ENCODE results near the gene DOCK2.

DNA sequence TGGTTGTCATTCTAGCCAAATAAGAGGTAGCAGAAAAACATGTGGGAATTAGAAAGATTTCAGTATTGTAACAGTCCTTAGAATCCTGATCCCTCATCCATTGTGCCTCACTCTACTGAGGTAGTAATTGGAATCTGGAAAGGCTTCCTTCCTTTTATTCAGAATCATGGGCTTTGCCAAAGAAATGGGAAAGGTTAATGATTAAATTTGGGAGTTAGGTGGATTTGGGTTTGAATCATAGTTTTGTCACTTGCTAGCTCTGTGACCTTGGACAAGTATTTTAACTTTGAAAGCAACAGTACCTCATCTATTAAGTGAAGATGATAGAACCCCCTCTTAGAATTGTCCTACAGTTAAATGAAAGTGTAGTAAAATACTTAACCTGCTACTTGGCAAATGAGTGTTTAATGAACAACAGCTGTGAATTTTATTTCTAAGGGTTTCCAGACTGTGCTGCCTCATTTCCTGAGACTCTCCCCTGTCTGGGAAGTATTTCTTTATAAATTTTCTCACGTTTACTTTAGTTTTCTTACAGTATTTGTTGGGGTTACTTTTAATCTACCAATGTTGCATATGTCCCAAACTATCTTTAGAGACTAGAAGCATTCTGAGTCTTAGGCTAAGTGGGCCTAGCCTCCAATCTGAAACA lies 41.8 kb upstream of the DOCK2 start:
- TF ChIP-seq POLR2AphosphoS2 (conservative IDR thresholded peaks at IDR 0.05; ENCODE audit: low read length) (no peak), CEBPB (IDR thresholded peaks at IDR 0.05) (no peak), POLR2A (IDR thresholded peaks at IDR 0.05; ENCODE audit: low read length) (no peak), CBX2 (IDR thresholded peaks at IDR 0.05; ENCODE audit: borderline replicate concordance, low read depth) (no peak), PHF8 (IDR thresholded peaks at IDR 0.05; ENCODE audit: borderline replicate concordance, low read depth) (no peak), ZFP36 (IDR thresholded peaks at IDR 0.05; ENCODE audit: borderline replicate concordance, partially characterized antibody) (no peak), RAD21 (conservative IDR thresholded peaks at IDR 0.05 in 1 of 2, IDR thresholded peaks at IDR 0.05 in 1 of 2) (no peak), EHMT2 (IDR thresholded peaks at IDR 0.05; ENCODE audit: low read depth) (no peak), JUN (IDR thresholded peaks at IDR 0.05) (no peak)
- TF ChIP-seq, protein P1, sequence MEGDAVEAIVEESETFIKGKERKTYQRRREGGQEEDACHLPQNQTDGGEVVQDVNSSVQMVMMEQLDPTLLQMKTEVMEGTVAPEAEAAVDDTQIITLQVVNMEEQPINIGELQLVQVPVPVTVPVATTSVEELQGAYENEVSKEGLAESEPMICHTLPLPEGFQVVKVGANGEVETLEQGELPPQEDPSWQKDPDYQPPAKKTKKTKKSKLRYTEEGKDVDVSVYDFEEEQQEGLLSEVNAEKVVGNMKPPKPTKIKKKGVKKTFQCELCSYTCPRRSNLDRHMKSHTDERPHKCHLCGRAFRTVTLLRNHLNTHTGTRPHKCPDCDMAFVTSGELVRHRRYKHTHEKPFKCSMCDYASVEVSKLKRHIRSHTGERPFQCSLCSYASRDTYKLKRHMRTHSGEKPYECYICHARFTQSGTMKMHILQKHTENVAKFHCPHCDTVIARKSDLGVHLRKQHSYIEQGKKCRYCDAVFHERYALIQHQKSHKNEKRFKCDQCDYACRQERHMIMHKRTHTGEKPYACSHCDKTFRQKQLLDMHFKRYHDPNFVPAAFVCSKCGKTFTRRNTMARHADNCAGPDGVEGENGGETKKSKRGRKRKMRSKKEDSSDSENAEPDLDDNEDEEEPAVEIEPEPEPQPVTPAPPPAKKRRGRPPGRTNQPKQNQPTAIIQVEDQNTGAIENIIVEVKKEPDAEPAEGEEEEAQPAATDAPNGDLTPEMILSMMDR (IDR thresholded peaks at IDR 0.05) = no peak
- TF ChIP-seq, protein P2, sequence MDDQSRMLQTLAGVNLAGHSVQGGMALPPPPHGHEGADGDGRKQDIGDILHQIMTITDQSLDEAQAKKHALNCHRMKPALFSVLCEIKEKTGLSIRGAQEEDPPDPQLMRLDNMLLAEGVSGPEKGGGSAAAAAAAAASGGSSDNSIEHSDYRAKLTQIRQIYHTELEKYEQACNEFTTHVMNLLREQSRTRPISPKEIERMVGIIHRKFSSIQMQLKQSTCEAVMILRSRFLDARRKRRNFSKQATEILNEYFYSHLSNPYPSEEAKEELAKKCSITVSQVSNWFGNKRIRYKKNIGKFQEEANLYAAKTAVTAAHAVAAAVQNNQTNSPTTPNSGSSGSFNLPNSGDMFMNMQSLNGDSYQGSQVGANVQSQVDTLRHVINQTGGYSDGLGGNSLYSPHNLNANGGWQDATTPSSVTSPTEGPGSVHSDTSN (IDR thresholded peaks at IDR 0.05) = no peak
- TF ChIP-seq, protein P3, sequence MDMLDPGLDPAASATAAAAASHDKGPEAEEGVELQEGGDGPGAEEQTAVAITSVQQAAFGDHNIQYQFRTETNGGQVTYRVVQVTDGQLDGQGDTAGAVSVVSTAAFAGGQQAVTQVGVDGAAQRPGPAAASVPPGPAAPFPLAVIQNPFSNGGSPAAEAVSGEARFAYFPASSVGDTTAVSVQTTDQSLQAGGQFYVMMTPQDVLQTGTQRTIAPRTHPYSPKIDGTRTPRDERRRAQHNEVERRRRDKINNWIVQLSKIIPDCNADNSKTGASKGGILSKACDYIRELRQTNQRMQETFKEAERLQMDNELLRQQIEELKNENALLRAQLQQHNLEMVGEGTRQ (IDR thresholded peaks at IDR 0.05) = no peak
- TF ChIP-seq, protein P4, sequence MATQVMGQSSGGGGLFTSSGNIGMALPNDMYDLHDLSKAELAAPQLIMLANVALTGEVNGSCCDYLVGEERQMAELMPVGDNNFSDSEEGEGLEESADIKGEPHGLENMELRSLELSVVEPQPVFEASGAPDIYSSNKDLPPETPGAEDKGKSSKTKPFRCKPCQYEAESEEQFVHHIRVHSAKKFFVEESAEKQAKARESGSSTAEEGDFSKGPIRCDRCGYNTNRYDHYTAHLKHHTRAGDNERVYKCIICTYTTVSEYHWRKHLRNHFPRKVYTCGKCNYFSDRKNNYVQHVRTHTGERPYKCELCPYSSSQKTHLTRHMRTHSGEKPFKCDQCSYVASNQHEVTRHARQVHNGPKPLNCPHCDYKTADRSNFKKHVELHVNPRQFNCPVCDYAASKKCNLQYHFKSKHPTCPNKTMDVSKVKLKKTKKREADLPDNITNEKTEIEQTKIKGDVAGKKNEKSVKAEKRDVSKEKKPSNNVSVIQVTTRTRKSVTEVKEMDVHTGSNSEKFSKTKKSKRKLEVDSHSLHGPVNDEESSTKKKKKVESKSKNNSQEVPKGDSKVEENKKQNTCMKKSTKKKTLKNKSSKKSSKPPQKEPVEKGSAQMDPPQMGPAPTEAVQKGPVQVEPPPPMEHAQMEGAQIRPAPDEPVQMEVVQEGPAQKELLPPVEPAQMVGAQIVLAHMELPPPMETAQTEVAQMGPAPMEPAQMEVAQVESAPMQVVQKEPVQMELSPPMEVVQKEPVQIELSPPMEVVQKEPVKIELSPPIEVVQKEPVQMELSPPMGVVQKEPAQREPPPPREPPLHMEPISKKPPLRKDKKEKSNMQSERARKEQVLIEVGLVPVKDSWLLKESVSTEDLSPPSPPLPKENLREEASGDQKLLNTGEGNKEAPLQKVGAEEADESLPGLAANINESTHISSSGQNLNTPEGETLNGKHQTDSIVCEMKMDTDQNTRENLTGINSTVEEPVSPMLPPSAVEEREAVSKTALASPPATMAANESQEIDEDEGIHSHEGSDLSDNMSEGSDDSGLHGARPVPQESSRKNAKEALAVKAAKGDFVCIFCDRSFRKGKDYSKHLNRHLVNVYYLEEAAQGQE (IDR thresholded peaks at IDR 0.05) = no peak
- TF ChIP-seq, protein P5, sequence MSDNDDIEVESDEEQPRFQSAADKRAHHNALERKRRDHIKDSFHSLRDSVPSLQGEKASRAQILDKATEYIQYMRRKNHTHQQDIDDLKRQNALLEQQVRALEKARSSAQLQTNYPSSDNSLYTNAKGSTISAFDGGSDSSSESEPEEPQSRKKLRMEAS (IDR thresholded peaks at IDR 0.05) = no peak

All from A549 (cell line).